PC-3 (cell line): Measurements from ENCODE around the gene STK25. TPM values are rescaled to one million over a fixed set of nuclear protein-coding genes. Genes with fewer than 3 reads are reported as not detected.

Source experiments
- ATAC-seq: fragments of 200-7000 bp; cut with Tn5 transposase; 2 replicates; pipeline ENCODE4 v1.9.1; 2020; ENCODE audit warnings: mild to moderate bottlenecking, moderate library complexity
- BruUV-seq: library from RNA; stranded (reverse); fragments of 400-500 nt; replicated peaks from 2 replicates; lab custom pipeline; 2021; lab: Mats Ljungman, UMichigan
- CTCF ChIA-PET: fragments of 300-600 bp; sonication (Branson Sonifier 250); formaldehyde crosslinking; loops from one replicate; lab custom pipeline; 2022; ENCODE audit warnings: antibody characterized with exemption; lab: Charles Lee
- POLR2A ChIA-PET: fragments of 300-600 bp; sonication (Branson Sonifier 250); formaldehyde crosslinking; loops from one replicate; lab custom pipeline; 2022; ENCODE audit warnings: antibody characterized with exemption; ENCODE audit not compliant: unreplicated experiment; lab: Charles Lee
- DNase-seq: peaks from one replicate; pipeline ENCODE4 v3.0.0-alpha.2; 2015
- H2AFZ ChIP-seq: fragments of 300-600 bp; sonication (generic); 2 replicates; pipeline ENCODE4 v1.6.0; 2016; ENCODE audit warnings: antibody characterized with exemption, low read length
- H3F3A ChIP-seq: fragments of 300-600 bp; sonication (generic); one replicate; pipeline ENCODE4 v1.6.0; 2017; ENCODE audit warnings: antibody characterized with exemption, low read length, control low read depth, mild to moderate bottlenecking; ENCODE audit not compliant: unreplicated experiment
- H3K27ac ChIP-seq: fragments of 300-600 bp; sonication (generic); 2 replicates; pipeline ENCODE4 v1.5.1; 2016; ENCODE audit warnings: mild to moderate bottlenecking, low read length
- H3K27me3 ChIP-seq: fragments of 300-600 bp; sonication (generic); 2 replicates; pipeline ENCODE4 v1.6.1; 2016; ENCODE audit warnings: low read length, mixed read lengths
- H3K36me3 ChIP-seq: fragments of 300-600 bp; sonication (generic); 2 replicates; pipeline ENCODE4 v1.6.1; 2016; ENCODE audit warnings: low read depth, mixed run types, low read length, mixed read lengths
- H3K4me1 ChIP-seq: fragments of 300-600 bp; sonication (generic); 2 replicates; pipeline ENCODE4 v1.5.1; 2016; ENCODE audit warnings: low read length; ENCODE audit not compliant: insufficient read depth
- H3K4me2 ChIP-seq: fragments of 300-600 bp; sonication (generic); 2 replicates; pipeline ENCODE4 v1.6.0; 2016; ENCODE audit warnings: low read length
- H3K4me3 ChIP-seq: fragments of 300-600 bp; sonication (generic); 2 replicates; pipeline ENCODE4 v1.5.1; 2016; ENCODE audit warnings: mild to moderate bottlenecking, low read length, mixed read lengths
- H3K79me2 ChIP-seq: fragments of 300-600 bp; sonication (generic); 2 replicates; pipeline ENCODE4 v1.6.1; 2017; ENCODE audit warnings: low read length, mixed read lengths
- H3K9ac ChIP-seq: fragments of 300-600 bp; sonication (generic); 2 replicates; pipeline ENCODE4 v1.6.0; 2016; ENCODE audit warnings: mild to moderate bottlenecking, low read length
- H3K9me2 ChIP-seq: fragments of 300-600 bp; sonication (generic); replicated peaks from 2 replicates; pipeline ENCODE4 v1.6.1; 2016; ENCODE audit warnings: mixed run types, low read length, mixed read lengths
- H3K9me3 ChIP-seq: fragments of 300-600 bp; sonication (generic); 2 replicates; pipeline ENCODE4 v1.6.1; 2016; ENCODE audit warnings: low read length, mixed read lengths
- H4K20me1 ChIP-seq: fragments of 300-600 bp; sonication (generic); 2 replicates; pipeline ENCODE4 v1.6.1; 2016; ENCODE audit warnings: low read length, mixed read lengths
- EZH2 ChIP-seq: fragments of 300-600 bp; sonication (generic); IDR thresholded peaks from one replicate; pipeline ENCODE4 v1.6.1; 2017; ENCODE audit warnings: antibody characterized with exemption, mild to moderate bottlenecking, low read length; ENCODE audit not compliant: unreplicated experiment
- EZH2phosphoT487 ChIP-seq: fragments of 300-600 bp; sonication (generic); IDR thresholded peaks from 2 replicates; pipeline ENCODE4 v1.6.1; 2018; ENCODE audit warnings: mild to moderate bottlenecking, antibody characterized with exemption, low read length, borderline replicate concordance
- intact Hi-C: fragments of 100-400 bp; cut with micrococcal nuclease; formaldehyde crosslinking; loops from 2 replicates; pipeline ENCODE4 v1.9.0; 2023
- total RNA-seq: library from RNA; depleted of rRNA; stranded (reverse); fragments of >200 nt; gene quantifications from 2 replicates; pipeline ENCODE4 v1.2.3, GENCODE V29; 2014
- TF ChIP-seq, protein P1 (sequence below): fragments of 300-600 bp; sonication (generic); conservative IDR thresholded peaks from 2 replicates; pipeline ENCODE4 v1.5.1; 2017; ENCODE audit warnings: antibody characterized with exemption, low read depth, mild to moderate bottlenecking, low read length

The STK25 gene
- total RNA-seq, 1 experiment from 2014 or later, result 198 TPM

DNA sequence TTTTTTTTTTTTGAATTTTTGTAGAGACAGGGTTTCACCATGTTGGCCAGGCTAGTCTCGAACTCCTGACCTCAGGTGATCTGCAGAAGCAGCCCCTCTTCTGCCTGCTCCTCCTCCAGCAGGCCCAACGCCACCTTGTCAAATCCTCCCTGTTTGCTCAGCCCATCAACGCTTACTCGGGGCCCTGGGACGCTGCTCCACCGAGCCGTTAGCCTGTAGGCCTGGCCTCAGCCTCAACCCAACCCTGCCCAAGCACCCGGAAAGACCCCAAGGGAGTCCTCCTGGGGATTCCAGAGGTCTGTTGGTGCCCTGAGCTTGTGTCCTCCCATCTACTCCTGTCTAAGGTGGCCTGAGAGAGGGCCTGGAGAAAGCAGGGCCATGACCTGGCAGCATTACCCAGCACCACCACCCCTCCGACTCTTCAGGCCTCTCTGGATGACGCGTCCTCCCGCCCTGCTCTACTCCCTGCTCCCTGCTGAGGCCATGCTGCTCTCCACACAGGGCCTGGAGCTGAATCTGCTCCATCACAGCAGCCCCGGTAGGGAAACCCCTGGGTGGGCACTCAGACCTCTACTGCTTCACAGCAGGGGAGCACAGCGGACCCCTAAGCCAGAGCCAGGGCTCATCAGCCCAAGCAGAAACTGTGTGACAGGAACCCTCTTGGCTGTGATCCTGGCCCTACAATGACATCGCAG, 3.2 kb downstream of the STK25 start:
- H3K36me3 ChIP-seq, result no peaks in the 10 kb centered on the region
- intact Hi-C loops, result loop anchor here (5.0 kb wide), 2 partner anchors 52 to 148 kb away; partner anchors contain the start of genes BOK and FARP2
- H3F3A ChIP-seq, result no peaks in the 10 kb centered on the region
- no peaks in the 10 kb centered on the region; the same call in 1 of the 2 replicates for H4K20me1 ChIP-seq
- ATAC-seq (no peak), DNase-seq (no peak)
- no peak overlapping the region for H2AFZ ChIP-seq
- no peak overlapping the region for H3K4me3 ChIP-seq
- peaks cover 17% of the 10 kb centered on the region for H3K4me1 ChIP-seq
- ChIA-PET POLR2A (no interaction called here), CTCF (no interaction called here)
- no peak overlapping the region for H3K9ac ChIP-seq
- no peaks in the 10 kb centered on the region for H3K27me3 ChIP-seq
- H3K9me2 ChIP-seq, result no peaks in the 10 kb centered on the region
- TF ChIP-seq EZH2phosphoT487, result no peak
- TF ChIP-seq, protein P1, sequence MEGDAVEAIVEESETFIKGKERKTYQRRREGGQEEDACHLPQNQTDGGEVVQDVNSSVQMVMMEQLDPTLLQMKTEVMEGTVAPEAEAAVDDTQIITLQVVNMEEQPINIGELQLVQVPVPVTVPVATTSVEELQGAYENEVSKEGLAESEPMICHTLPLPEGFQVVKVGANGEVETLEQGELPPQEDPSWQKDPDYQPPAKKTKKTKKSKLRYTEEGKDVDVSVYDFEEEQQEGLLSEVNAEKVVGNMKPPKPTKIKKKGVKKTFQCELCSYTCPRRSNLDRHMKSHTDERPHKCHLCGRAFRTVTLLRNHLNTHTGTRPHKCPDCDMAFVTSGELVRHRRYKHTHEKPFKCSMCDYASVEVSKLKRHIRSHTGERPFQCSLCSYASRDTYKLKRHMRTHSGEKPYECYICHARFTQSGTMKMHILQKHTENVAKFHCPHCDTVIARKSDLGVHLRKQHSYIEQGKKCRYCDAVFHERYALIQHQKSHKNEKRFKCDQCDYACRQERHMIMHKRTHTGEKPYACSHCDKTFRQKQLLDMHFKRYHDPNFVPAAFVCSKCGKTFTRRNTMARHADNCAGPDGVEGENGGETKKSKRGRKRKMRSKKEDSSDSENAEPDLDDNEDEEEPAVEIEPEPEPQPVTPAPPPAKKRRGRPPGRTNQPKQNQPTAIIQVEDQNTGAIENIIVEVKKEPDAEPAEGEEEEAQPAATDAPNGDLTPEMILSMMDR, result no peak
- no peak for TF ChIP-seq EZH2
- BruUV-seq, result no TSS peak
- no peak overlapping the region for H3K27ac ChIP-seq
- peaks cover 70% of the 10 kb centered on the region for H3K79me2 ChIP-seq
- H3K9me3 ChIP-seq, result no peaks in the 10 kb centered on the region
- H3K4me2 ChIP-seq, result no peak overlapping the region

DNA sequence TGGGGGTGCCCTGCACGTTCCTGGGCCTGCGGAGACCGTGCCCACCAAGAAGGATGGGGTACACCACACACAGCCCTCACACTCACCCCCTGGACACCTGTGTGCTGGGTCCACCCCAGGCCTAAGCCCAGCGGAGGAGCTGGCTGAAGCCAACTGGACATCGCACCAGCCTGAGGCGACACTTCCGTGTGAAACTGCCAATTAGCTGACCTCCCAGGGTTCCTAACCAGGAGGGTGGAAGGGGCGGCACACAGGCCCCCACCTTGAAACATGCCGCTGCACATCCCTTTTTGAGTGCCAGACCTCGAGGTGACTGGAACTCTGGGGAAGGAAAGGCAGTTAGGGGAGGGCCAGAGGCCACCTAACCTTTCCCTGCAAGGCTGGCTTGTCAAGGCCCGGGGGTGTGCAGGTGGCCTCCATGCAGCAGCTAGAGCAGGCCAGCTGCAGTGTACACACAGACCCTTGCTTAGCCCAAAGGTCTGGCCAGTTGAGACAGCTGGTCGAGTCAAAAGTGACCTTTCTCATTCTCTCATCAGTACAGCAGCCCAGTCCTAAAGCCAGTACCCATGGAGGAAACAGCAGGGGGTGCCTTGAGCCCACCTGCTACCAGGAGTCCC, 4.5 kb downstream of the STK25 start:
- Histone ChIP-seq H3K27ac (no peak overlapping the region), H3K9ac (no peak overlapping the region), H3K9me2 (no peaks in the 10 kb centered on the region), H3K36me3 (no peaks in the 10 kb centered on the region), H3F3A (no peaks in the 10 kb centered on the region), H3K79me2 (peaks cover 70% of the 10 kb centered on the region), H3K4me1 (peaks cover 13% of the 10 kb centered on the region), H3K27me3 (no peaks in the 10 kb centered on the region), H2AFZ (no peak overlapping the region), H3K9me3 (no peaks in the 10 kb centered on the region), H3K4me3 (no peak overlapping the region), H4K20me1 (no peaks in the 10 kb centered on the region; the same call in 1 of the 2 replicates), H3K4me2 (no peak overlapping the region)
- no TSS peak for BruUV-seq
- intact Hi-C loops, result no loop called here
- no peak for DNase-seq
- ATAC-seq, result no peak
- POLR2A ChIA-PET, result no interaction called here
- no peak for TF ChIP-seq EZH2
- TF ChIP-seq, protein P1, result no peak
- TF ChIP-seq EZH2phosphoT487, result no peak
- CTCF ChIA-PET, result no interaction called here

DNA sequence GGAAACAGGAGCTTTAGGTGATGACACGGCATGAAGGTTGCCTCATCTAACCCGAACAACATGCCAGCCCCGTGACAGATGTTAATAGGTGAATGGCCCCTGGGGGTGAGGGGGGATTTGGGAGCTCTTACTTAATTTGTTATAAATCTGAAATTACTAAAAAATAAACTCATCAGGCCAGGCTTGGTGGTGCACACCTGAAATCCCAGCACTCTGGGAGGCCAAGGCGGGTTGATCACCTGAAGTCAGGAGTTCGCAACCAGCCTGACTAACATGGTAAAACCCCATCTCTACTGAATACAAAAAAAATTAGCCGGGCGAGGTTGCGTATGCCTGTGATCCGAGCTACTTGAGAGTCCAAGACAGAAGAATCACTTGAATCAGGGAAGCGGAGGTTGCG, 6.1 kb downstream of the STK25 start:
- Histone ChIP-seq H3K4me1 (peaks cover 11% of the 10 kb centered on the region; the same call in 1 of the 2 replicates), H2AFZ (no peak overlapping the region), H3K27me3 (no peaks in the 10 kb centered on the region), H4K20me1 (no peaks in the 10 kb centered on the region; the same call in 1 of the 2 replicates), H3K4me3 (no peak overlapping the region), H3K79me2 (peaks cover 62% of the 10 kb centered on the region), H3K27ac (no peak overlapping the region), H3K9ac (no peak overlapping the region), H3K4me2 (no peak overlapping the region), H3F3A (no peaks in the 10 kb centered on the region), H3K36me3 (no peaks in the 10 kb centered on the region), H3K9me3 (no peaks in the 10 kb centered on the region), H3K9me2 (no peaks in the 10 kb centered on the region)
- CTCF ChIA-PET, result no interaction called here
- POLR2A ChIA-PET, result no interaction called here
- TF ChIP-seq EZH2, result no peak
- TF ChIP-seq EZH2phosphoT487, result no peak
- TF ChIP-seq, protein P1, result no peak
- ATAC-seq, result no peak
- BruUV-seq, result no TSS peak
- DNase-seq, result no peak
- intact Hi-C loops, result no loop called here
